Stimulated activated CD4-positive, alpha-beta T cell treated with anti-CD3 and anti-CD28 coated beads, Interleukin-2, amount 100 ng/mL, for 48 hours (primary cell): ENCODE results near the gene NUP98.

Source experiments
- DNase-seq, 2 donors: peaks; one replicate each; pipeline ENCODE4 v3.0.0-alpha.2; 2020

NUP98 gene

DNA sequence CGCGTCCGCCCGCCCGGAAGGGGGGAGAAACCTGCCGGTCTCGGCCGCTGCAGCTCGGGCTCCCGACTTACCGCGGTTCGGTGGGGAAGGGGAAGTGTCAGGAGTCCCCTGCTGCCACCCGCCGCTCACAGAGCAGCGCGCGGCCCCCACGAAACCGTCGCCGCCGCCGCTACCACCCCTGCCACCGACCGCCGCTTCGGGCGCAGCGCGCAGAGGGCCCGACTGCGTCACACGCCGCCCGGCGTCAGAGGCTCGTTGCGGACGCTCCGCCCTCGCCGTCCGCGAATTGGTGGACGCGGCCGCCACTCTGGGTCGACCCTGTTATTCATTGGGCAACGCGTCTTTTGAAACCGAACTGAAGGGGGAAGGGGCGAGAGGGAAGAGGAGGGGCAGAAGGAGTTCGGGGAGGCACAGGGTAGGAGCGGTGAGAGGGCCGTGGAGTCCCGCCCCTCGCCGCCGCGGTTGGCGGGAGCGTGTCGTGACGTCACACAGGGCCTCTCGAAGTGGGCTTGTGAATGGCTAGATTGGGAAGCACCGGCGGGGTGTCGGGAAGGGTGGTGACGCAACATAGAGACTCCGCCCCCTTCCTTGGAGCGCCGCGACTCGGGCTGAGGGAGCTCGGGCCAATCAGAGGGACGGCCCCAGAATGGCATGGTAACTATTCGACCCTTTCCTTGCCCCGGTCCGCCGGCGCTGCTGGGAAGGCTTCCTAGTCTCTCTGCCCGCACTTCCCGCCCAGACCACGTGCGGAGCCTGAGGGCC, at the start of gene NUP98:
TSS of gene NUP98 (minus strand) at position 226 of the 762 bp plus-strand sequence. CDS start 15,437 bp downstream, outside the sequence.
- peak; percentile 99 for DNase-seq

GRCh38 chr11:3845670-3846069, 48.3 kb upstream of the NUP98 start:
- DNase-seq: no peak

DNA sequence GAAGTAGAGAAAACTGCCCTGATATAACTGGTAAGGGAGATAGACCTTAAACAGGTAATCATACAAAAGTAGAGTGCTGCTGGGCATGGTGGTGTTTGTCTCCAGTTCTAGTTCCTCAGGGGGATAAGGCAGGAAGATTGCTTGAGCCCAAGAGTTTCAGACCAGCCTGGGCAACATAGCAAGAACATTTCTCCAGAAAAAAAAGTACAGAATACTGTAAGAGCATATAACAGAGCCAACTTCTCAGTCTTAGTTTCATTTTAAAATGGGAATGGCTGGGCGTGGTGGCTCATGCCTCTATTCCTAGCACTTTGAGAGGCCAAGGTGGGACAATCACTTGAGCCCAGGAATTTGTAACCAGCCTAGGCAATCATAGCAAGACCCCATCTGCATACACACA, 47.9 kb upstream of the NUP98 start:
- DNase-seq: no peak

DNA sequence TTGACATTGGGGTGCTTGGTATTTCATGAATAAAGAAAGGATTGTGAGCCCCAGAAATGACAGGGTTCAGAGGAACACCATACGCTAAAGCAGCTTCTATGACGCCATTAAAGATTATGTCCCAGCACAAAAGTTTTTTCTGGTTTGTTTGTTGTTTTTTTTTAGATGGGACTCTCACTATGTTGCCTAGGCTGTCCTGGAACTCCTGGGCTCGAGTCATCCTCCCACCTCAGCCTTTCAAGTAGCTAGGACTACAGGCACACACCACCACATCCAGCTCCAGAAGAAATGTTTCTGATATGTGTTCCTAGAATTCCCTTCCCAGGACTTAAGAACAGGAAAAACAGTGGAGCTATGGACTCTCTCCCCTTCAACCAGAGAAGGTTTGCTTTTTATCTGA, 46.0 kb upstream of the NUP98 start:
- DNase-seq: no peak

- DNase-seq: peak; percentile 82 to 87
These were observed 44.3 kb upstream of the NUP98 start for GRCh38 chr11:3841426-3842350.

DNA sequence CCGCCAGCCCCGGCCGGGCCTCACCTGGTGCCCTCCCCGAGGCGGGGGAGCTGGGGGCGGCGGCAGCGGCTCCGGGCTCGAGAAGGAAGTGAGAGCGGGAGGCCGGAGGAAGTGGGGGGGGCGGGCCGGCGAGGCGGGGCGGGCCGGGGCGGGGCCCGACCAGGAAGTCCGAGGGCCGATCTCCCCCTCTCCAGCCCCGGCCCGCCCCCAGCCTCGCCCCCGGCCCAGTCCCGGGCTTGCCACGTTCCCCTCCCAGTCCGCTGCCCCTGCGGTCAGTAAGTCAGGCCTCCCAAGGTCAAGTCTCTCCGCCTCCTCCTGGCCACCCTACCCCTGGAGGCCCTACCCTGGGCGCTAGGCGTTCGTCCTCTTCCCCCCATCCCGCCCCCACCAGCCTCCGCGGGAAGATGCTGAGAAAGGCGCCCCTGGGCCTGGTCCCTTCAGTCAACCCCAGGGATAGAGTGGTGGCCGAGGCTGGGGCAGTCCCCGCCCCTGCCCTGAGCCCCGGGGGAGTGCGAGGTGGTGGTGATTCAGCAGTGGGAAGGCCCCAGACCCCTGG, 43.6 kb upstream of the NUP98 start, which contains the start of gene RHOG:
TSS of gene RHOG (minus strand) at position 90 of the 556 bp plus-strand sequence. CDS start 12,821 bp downstream, outside the sequence.
- no peak for DNase-seq

DNA sequence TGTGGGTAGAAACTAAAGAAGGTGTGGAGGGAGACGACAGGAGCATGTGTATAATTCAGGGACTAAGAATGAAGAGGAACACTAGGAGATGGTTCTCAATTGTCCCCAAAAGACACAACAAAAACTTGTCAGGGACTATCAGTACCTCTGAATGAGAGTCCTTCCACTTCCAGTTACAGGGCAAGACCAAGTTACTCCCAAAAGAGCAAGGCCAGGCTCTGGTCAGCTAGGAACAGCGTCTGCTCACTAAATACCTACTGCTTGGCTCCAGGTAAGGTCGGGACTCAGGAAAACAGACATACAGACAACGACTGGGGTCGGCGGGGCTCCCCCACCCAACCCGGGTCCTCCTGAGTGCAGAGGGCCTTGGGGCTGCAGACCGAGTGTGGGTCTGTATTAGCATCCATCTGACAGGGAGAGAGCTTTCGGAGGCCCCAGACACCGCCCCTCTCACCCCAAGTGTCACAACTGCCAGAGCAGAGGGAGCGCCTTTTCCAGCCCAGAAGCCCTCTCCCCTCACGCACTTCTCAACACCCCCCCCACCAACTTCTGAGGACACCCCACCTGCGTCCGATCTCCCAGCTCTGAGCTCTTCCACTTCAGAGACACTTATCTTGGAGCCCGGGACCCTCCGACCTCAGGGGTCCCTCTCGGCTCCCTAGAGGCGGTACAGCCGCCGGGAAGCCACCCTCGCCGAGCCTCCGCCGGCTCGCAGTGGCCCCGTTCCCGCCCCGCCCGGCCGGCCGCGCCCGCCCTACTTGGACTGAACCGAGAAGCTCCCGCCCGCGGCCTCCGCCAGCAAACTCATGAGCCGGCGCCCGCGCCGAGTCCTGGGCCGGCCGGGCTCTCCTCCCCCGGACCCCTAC, 42.9 kb upstream of the NUP98 start:
- DNase-seq: peak in 1 of 2 donors; percentile 34

- DNase-seq: no peak
These were observed 41.1 kb upstream of the NUP98 start for GRCh38 chr11:3838504-3838903.

DNA sequence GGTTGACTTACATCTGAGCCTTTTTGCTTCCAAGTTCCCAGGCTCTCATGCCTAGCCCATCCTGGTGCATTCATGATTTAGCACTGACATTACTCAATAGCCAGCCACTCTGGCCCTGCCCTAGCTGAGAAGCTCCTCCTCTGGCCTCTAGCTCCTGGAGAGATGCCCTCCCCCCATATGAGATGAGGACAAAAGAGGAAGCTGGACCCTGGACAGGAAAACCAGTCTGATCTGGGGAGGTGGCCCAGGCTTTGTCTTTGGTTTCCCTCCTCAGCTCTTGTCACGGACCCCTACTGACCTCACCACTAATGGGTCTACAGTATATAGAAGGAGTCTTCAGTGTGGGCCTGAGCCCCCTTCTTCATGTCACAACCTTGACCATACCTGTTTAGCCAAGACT, 40.4 kb upstream of the NUP98 start:
- no peak for DNase-seq

DNA sequence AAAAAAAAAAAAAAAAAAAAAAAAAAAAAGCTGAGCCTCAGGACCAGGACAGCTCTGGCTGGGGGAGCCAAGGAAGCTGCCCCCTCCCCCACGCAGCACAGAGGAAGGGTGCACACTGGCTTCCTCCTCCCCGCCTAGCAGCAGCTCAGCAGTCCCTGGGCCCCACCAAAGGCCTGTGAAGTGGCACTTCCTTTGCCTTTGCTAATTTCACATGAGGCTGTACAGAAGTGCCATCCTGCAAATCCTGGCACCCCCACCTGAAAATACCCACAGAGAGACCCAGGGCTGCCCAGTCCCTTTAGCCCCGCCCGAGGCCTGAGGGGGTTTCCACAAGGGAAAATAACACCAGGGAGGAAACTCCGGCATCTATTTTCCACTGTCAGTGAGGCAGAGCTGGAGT, 39.5 kb upstream of the NUP98 start:
- no peak for DNase-seq

DNA sequence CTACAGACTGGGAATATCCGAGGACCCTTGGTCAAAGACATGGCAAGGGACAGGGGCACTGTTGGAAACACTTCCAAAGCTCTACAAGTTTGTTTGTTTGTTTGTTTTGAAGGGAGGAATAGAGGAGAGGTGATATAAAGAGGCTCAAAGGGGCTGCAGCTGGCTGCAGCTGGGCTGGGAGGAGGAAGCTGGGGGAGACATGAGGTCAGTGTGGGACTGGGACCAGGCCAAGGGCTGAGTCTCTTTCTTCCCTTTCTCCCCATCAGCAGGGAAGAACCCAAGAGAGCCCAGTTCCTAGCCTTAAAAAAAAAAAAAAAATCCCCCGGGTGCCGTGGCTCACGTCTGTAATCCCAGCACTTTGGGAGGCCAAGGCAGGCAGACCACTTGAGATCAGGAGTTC, 38.4 kb upstream of the NUP98 start:
- no peak for DNase-seq

GRCh38 chr11:3834664-3835461, 37.5 kb upstream of the NUP98 start:
- no peak for DNase-seq

GRCh38 chr11:3834349-3834663, 37.0 kb upstream of the NUP98 start:
- no peak for DNase-seq

- no peak for DNase-seq
These were observed 36.1 kb upstream of the NUP98 start for GRCh38 chr11:3833449-3833848.

- no peak for DNase-seq
These were observed 35.5 kb upstream of the NUP98 start for GRCh38 chr11:3832816-3833215.

DNA sequence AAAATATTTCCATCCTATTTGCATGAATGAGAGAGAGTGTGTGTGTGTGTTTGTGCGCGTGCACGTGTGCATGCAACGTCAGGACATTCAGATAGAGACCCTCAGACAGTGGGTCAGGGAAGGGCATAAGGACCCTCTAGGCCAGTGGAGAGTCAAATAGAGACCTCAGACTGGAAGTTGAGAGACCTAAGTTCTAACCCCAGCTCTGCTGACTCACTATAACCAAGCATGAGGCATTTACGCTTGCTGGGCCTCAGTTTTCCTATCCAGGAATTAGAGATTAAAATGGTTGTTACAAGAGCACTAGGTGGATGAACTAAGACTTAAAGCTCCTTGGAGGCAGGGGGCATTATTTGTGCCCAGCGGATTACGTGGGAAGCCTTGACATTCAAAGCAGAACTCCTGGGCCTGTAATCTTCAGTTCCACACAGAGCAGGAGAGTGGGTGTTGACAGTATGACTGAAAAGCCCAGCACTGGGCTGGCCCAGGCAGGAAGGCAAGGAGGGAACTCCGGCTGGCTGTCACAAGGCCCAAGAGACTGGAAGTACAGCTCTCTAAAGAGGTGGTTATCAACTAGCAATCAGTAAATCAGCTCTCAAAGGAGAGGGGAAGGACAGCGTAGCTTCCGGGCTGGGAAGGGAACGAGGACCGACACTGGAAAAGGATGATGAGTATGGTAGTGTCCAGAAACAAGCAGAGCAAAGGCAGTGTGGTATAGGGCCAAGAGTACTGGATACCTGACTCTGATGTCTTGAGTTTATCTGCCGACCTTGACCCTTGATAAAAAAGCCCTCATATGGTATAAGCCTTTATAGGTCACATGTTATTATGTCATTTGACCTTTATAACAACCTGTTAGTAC, 34.3 kb upstream of the NUP98 start:
- no peak for DNase-seq

- no peak for DNase-seq
These were observed 33.4 kb upstream of the NUP98 start for GRCh38 chr11:3830730-3831129.

DNA sequence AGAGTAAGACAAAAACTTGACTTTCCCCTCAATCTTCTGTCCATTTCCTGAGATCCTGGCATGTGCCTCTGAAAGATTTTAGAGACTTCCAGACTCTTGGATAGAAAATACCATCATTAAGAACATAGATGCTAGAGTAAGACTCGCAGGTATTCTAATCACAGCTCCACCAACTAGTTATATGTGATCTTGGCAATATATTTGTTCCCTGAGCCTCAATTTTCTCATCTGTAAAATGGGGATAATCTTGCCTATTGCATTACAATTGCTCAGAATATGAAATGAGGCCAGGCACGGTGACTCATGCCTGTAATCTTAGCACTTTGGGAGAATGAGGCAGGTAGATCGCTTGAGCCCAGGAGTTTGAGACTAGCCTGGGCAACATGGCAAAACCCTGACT, 32.7 kb upstream of the NUP98 start:
- no peak for DNase-seq

GRCh38 chr11:3827434-3828186, 30.3 kb upstream of the NUP98 start:
- no peak for DNase-seq

DNA sequence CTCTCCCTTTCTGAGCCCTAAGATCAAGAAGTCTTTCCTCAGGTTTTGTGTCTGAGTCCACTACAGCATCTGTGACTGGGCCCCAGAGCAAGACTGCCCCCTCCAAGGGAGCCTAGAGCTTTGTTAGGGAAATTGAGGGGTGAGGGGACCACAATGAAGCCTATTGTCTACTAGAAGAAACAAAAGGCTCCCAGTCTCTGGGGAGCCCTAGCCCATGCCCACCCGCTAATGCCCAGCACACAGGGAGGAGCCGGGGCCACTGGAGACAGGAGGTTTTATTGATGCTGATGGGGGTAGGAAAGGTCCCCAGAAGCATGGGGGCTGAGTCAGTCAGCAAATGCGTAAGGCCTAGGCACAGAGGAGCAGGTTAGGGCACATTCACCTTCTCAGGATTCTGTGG, 29.4 kb upstream of the NUP98 start:
- DNase-seq: no peak
